GM12873 (cell line): ENCODE data around the gene CDKN2B-AS1.

Experiments used
- TF ChIP-seq, protein P1 (sequence below): IDR thresholded peaks from 2 replicates; pipeline ENCODE4 v1.5.1; 2012; ENCODE audit warnings: low read depth, mild to moderate bottlenecking, moderate library complexity, low read length, control low read depth; ENCODE audit not compliant: insufficient read depth; ENCODE audit errors: missing control alignments

The CDKN2B-AS1 gene

DNA sequence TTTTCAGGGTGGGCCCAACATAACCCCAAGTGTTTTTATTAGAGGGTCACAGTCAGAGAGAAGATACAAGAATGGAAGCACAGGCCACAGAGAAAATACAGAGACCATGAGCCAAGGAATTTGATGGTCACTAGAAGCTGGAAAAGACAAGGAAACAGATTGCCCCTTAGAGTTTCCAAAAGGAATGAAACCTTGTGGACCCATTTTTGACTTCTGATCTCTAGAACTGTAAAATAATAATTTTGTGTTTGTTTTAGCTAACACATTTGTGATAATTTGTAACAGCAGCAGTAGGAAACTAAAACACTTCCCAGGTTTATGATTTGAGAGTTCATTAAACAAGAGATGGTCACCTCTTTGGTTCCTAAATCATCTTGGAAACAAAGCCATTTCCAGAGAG, 22.2 kb upstream of the CDKN2B-AS1 start:
- TF ChIP-seq, protein P1, sequence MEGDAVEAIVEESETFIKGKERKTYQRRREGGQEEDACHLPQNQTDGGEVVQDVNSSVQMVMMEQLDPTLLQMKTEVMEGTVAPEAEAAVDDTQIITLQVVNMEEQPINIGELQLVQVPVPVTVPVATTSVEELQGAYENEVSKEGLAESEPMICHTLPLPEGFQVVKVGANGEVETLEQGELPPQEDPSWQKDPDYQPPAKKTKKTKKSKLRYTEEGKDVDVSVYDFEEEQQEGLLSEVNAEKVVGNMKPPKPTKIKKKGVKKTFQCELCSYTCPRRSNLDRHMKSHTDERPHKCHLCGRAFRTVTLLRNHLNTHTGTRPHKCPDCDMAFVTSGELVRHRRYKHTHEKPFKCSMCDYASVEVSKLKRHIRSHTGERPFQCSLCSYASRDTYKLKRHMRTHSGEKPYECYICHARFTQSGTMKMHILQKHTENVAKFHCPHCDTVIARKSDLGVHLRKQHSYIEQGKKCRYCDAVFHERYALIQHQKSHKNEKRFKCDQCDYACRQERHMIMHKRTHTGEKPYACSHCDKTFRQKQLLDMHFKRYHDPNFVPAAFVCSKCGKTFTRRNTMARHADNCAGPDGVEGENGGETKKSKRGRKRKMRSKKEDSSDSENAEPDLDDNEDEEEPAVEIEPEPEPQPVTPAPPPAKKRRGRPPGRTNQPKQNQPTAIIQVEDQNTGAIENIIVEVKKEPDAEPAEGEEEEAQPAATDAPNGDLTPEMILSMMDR, result no peak

DNA sequence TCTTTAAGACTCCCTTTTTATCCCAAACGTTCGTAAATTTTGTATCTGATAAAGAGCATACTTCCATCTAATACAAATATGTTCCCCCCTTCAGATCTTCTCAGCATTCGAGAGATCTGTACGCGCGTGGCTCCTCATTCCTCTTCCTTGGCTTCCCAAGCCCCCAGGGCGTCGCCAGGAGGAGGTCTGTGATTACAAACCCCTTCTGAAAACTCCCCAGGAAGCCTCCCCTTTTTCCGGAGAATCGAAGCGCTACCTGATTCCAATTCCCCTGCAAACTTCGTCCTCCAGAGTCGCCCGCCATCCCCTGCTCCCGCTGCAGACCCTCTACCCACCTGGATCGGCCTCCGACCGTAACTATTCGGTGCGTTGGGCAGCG, 20.3 kb upstream of the CDKN2B-AS1 start:
- TF ChIP-seq, protein P1, result no peak

DNA sequence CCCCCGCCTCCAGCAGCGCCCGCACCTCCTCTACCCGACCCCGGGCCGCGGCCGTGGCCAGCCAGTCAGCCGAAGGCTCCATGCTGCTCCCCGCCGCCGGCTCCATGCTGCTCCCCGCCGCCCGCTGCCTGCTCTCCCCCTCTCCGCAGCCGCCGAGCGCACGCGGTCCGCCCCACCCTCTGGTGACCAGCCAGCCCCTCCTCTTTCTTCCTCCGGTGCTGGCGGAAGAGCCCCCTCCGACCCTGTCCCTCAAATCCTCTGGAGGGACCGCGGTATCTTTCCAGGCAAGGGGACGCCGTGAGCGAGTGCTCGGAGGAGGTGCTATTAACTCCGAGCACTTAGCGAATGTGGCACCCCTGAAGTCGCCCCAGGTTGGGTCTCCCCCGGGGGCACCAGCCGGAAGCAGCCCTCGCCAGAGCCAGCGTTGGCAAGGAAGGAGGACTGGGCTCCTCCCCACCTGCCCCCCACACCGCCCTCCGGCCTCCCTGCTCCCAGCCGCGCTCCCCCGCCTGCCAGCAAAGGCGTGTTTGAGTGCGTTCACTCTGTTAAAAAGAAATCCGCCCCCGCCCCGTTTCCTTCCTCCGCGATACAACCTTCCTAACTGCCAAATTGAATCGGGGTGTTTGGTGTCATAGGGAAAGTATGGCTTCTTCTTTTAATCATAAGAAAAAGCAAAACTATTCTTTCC, 19.7 kb upstream of the CDKN2B-AS1 start:
- TF ChIP-seq, protein P1, result no peak

DNA sequence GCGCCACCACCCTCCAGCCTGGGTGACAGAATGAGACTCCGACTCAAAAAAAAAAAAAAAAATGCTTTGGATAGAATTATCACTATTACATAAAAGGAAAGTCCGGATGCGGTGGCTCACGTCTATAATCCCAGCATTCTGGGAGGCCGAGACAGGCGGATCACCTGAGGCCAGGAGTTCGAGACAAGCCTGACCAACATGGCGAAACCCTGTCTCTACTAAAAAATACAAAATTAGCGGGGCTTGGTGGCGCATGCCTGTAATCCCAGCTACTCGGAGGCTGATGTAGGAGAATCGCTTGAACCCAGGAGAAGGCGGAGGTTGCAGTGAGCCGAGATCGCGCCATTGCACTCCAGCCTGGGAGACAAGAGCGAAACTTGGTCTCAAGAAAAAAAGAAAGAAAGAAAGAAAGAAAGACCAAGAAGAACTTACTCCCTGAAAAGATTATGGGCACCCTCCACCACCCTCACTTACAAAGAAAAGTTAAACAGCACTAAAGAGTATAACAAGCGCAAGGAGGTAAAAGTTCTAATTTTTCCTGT, 18.2 kb upstream of the CDKN2B-AS1 start:
- TF ChIP-seq, protein P1, result no peak

DNA sequence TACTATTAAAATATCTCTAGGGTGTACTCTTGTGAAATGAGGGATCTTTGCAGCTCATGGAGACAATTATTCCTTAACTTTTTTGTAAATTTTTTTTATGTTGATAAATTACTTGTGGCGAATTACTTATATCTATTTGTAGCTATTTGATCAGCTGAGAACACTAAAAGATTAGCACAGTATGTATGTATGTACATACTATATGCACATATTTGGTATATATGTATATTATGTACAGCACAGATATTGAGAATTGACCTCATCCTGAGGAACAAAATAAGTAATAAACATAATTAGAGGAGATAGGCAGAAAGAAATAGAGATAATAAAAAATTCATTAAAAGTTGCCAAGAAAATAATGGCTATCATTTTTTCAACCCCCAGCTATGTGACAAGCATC, 12.2 kb upstream of the CDKN2B-AS1 start:
- TF ChIP-seq, protein P1, result no peak

DNA sequence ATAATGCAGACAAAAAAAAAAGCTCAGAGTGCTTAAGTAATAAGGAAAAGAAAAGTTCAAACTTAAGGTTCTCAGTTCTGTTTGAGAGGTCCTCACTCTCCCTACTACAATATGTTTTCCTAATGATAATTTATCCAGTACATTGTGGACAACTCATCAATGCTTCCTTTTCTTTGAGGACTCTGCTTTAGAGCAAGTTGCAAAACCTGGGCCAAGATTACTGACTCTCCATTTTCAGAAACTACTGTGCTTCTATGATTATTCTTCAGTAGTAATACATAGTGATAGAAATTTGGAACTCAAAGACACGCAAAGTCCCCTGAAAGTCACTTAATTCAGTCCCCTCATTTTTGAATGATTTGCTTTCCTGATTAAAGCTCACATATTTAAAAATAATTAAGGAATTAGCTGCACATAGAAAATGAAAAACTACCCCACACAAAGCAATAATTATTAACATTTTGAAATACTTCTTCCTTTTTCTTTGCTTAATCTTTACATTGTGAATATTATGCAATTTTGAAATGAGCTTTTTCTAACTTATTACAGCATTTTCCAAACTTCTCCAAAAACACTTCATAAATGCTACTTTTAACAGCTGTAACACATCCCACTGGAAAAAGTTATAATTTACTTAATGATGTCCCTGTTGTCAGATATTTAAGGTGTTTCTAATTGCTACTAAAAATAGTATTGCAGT, 11.6 kb upstream of the CDKN2B-AS1 start:
- TF ChIP-seq, protein P1, result no peak

DNA sequence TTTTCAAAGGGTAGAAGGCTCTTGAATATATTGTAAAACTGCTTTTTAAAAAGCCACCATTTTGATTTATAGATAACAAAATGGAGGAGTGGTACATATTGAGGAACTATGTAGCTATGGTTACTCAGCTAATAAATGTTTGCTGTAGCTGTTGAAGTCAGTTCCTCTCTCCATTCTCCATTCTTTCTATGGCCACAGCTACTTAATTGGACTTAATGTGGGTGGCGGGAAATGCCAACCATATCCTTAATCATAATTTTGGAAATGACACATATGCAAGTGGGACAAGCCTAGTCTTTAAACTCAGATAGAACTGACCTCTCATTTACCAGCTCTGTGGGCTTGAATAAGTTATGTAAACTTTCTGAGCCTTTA, 11.0 kb upstream of the CDKN2B-AS1 start:
- TF ChIP-seq, protein P1, result no peak
